HG03439 (cell line): ENCODE data around the gene RALGPS1.
A peak's percentile ranks its signal among the peaks of the same experiment; 100 is the strongest.

Source experiments
- ATAC-seq: cut with Tn5 transposase; IDR thresholded peaks from one replicate; pipeline ENCODE4 v1.9.1; 2021; ENCODE audit warnings: mild to moderate bottlenecking, moderate library complexity; ENCODE audit not compliant: unreplicated experiment

RALGPS1 gene

GRCh38 chr9:126914458-126915280 is at the start of gene RALGPS1:
Gene RALGPS1 (plus strand): TSS chr9:126914782. CDS start chr9:126962290, 47,508 bp downstream.
- ATAC-seq = peak; percentile 96

- ATAC-seq = no peak
Observed at GRCh38 chr9:126869368-126869767, 45.2 kb upstream of the RALGPS1 start.

GRCh38 chr9:126872516-126872915 is 42.1 kb upstream of the RALGPS1 start:
- ATAC-seq = no peak

GRCh38 chr9:126874546-126875314 is 39.9 kb upstream of the RALGPS1 start:
- no peak for ATAC-seq

- no peak for ATAC-seq
Observed at GRCh38 chr9:126875756-126876510, 38.6 kb upstream of the RALGPS1 start.

- ATAC-seq = no peak
Observed at GRCh38 chr9:126876531-126876930, 38.1 kb upstream of the RALGPS1 start.

GRCh38 chr9:126877418-126877817 is 37.2 kb upstream of the RALGPS1 start:
- no peak for ATAC-seq

- no peak for ATAC-seq
Observed at GRCh38 chr9:126879288-126879687, 35.3 kb upstream of the RALGPS1 start.

- no peak for ATAC-seq
Observed at GRCh38 chr9:126880226-126880946, 34.2 kb upstream of the RALGPS1 start.

GRCh38 chr9:126880947-126881332 is 33.6 kb upstream of the RALGPS1 start:
- ATAC-seq = no peak

GRCh38 chr9:126882746-126883145 is 31.8 kb upstream of the RALGPS1 start:
- ATAC-seq = no peak

GRCh38 chr9:126883636-126884035 is 30.9 kb upstream of the RALGPS1 start:
- no peak for ATAC-seq

- no peak for ATAC-seq
Observed at GRCh38 chr9:126885131-126885641, 29.4 kb upstream of the RALGPS1 start.

- no peak for ATAC-seq
Observed at GRCh38 chr9:126886034-126886822, 28.4 kb upstream of the RALGPS1 start.

GRCh38 chr9:126886897-126887296 is 27.7 kb upstream of the RALGPS1 start:
- ATAC-seq = no peak

GRCh38 chr9:126891676-126892075 is 22.9 kb upstream of the RALGPS1 start:
- ATAC-seq = no peak

GRCh38 chr9:126893079-126893478 is 21.5 kb upstream of the RALGPS1 start:
- no peak for ATAC-seq

GRCh38 chr9:126894052-126894603 is 20.5 kb upstream of the RALGPS1 start:
- no peak for ATAC-seq

- no peak for ATAC-seq
Observed at GRCh38 chr9:126902210-126902609, 12.4 kb upstream of the RALGPS1 start.
